Middle frontal gyrus (tissue), 1 donor: ENCODE measurements around the gene GALNT10.

Experiments used
- DNase-seq: peaks from one replicate; pipeline ENCODE4 v3.0.0-alpha.2; 2015; ENCODE audit warnings: low spot score; ENCODE audit errors: extremely low spot score

The GALNT10 gene

GRCh38 chr5:154374264-154374663 lies 183.7 kb downstream of the GALNT10 start:
- DNase-seq = no peak

GRCh38 chr5:154375329-154376008 lies 184.9 kb downstream of the GALNT10 start:
- no peak for DNase-seq

DNA sequence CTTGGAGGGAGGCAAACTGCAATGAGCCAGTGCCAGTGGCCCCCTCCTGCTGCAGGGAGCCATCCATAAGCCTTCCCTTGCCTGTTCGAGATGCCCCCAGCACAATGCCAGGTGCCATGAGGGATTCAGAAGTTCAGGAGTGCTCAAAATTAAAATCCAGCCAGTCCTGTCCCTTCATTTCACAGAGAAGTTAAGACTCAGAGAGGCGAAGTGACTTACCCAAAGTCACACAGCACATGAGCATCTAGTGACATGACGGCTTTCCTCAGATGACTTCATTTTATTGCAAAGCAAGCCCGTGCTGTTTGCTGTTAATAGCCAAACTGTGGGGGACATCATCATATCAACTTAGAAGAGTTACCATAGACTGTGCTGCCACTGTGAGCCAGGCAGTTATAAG lies 185.9 kb downstream of the GALNT10 start:
- DNase-seq = no peak

DNA sequence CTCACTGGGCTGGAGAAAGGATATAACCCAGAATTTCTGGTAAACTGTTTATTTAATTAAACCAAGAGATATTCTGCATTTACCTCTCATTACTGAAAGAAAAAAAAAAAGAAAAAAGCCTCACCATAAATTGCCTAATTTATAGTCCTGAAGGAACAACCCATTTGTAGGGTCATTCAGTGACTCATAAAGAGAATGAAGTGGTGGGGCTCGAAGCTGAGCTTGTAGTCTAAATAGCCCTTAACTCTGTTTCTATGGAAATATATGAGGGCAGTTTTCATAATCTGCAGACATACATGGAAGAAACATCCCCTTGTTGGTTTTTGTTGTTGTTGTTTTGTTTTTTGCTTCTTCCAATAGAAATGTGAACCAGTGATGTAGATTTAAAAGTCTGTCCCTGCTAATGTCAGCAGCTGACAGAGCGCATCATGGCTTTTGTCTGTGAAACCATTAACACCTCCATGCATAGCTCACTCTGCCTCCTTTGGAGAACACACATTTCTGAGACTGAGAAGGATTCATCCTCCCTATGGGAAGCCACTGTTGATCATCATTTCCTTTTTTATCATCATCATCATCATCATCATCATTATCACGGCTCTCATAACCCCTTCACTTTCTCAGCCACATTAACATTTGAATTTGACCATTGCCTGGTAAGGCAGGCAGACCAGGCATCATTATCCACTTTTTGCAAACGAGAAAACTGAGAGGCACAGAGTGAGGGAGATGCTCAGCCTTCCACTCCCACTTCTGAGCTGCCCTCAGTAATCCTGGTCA lies 187.4 kb downstream of the GALNT10 start:
- no peak for DNase-seq

DNA sequence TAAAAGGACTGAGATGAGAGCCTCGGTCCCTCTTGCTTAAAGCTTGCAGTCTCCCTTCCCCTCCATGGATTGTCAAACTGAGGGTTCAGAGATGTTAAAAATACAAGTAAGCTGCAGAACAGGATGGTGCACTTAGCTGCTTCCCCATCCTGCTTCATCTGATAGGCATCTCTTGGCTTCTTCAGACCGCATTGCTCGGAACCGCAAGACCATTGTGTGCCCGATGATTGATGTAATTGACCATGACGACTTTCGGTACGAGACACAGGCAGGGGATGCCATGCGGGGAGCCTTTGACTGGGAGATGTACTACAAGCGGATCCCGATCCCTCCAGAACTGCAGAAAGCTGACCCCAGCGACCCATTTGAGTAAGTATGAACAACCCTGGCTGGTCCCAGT lies 189.7 kb downstream of the GALNT10 start:
- DNase-seq = no peak

DNA sequence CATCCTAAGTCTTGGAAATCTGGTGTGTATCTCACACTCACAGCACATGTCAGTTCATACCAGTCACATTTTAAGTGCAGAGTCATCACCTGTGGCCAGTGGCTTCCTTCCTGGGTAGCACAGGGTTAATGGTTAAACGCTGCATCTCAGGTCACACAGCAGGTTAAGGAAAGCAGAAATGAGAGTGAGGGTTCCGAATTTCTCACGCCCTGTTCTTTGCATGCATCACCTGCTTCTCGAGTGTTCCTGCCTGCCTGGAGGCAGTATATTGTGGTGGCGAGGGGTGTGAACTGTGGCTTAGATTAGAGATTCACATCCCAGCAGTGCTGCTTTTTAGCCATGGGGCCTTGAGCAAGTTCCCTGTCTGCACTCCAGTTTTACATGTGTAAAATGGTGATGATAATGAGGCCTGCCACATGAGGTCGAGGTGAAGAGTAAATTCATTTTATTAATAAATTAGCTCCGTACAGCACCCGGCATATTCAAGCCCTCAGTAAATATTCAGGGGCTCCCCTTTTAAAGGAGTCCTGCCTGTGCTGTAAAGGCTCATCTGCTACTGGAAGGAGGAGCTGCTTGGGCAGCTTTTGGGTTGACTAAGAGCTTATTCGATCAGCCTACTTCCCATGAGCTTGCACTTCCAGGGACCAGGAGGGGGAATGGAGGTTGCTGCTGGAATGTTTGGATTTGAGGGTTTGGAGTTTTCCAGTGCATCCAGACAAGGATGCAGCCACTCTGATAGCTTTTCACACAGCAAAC lies 194.1 kb downstream of the GALNT10 start:
- no peak for DNase-seq

DNA sequence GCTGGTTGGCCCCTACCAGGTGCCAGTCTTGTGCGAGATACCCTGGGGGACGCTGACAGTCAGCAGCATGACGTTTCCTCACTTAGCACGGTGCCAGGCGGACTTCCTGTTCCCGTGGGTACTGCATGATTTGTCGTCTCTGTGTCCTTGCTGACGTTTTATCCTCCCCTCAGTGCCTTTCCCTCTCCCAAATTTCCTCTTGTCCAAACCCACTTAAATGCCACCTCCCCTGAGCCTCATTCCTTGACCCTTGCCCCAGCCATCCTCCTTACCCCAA lies 194.6 kb downstream of the GALNT10 start:
- DNase-seq = no peak

GRCh38 chr5:154386952-154387629 lies 196.6 kb downstream of the GALNT10 start:
- no peak for DNase-seq

- no peak for DNase-seq
Measured at GRCh38 chr5:154388842-154389241, 198.3 kb downstream of the GALNT10 start.

DNA sequence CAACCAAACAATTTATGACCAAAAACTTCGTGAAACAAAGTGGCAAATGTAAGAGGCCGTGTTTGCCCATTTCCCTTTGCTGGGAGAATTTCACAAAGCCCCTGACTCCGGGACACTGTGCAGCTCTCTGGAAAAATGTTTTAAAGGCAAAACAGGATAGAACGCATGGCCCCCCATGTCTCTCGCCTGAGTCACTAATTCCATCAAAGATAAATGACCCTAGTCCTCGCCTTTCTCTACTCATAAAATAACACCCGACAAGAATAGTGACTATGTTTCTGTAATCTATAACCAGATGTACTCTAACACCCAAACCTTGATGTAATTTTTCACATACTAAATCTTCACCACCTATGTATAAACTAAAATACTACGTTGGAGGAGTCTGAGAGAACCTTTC lies 199.6 kb downstream of the GALNT10 start:
- no peak for DNase-seq

DNA sequence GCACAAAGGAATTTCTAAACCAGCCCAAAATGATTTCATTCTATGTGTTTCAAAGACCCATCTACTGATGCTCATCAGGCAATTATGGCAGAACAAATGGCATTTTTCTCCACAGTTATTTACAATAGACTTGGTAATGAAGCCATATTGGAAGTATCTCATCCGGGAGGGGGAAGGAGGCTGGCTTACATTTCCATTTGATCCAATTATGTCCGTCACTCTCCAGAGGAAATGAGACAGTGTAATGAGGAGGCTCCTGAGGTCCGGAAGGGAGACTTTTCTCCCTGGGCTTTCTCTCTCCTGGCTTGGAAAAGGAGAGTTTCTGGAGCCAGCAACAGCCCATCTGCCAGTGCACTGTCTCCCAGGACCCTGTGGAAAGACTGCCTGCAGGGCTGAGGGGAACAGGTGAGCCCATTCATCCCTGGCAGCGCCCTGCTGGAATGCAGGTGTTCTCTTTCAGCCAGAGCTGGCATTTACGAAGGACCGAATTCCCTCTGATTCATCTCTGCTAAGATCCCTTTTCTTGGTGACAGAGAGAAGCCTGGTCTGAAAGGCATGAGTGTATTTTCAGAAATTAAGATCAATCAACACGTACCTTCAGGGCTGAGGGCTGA lies 200.3 kb downstream of the GALNT10 start:
- no peak for DNase-seq

DNA sequence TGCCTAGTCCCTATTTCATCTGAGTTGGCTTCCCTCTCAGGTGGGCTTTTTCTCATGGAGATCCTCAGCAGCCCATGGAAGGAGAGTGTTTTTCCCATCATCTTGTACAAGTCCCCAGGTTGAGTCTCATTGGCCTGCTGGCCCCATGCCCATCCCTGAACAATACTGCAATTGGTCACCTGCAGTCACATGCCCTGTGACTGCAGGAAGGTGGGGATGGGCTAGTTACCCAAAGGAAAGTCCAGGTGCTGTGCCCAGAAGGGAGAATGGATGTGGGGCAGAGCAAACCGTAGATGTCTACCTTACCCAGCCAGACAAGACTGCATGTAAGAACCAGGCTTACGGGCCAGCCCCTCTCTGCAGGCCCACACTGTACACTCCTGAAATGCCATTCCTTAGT lies 201.3 kb downstream of the GALNT10 start:
- no peak for DNase-seq

- DNase-seq = no peak
Measured at GRCh38 chr5:154393850-154394249, 203.3 kb downstream of the GALNT10 start.

DNA sequence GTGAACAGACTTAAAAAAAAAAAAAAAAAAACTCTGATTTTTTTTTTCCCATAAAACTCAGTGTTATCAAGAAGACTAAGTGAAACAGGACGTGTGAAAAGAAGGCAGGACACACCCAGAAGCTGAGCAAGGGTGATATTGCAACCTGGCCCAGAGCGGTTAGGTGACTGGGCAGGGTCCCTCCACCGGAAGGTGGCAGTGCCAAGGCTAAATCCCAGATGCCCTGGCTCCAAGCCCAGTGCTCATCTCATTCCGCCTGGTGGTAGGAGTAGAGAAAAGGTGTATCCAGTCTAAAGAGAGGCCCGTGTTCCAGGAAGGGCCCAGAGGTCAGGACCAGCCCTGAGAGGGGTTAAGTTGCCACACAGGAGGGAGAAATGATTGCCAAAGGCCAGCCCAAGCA lies 203.8 kb downstream of the GALNT10 start:
- no peak for DNase-seq

DNA sequence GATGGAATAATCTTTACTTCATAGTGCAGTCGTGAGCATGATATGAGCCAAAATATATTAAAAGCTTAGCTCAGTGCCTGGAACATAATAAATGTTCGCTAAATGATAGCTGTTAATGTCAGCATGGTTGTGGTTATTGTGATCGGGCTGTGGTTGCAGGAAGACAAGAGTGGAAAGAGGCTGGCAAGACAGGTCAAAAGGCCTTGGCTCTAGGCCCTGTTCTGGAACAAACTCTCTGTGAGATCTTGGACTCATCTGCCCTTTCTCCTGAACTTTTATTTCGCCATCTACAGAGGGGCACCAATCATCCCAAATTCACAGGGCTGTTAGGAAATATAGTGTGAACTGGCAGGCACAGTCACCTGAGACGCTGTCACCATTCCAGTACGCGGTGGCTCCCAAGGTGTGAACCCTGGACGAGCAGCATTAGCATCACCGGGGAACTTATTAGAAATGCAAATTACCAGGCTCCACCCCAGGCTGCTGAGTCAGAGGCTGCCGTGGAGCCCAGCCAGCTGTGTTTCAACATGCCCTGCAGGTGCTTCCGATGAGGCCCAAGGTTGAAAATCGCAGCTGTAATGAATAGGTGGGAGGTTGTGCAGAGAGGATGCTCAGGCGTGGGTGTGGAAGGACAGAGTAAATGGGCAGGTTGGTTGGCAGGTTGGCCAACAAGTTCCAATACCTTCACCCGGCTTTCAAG lies 205.0 kb downstream of the GALNT10 start:
- no peak for DNase-seq

GRCh38 chr5:154396128-154396527 lies 205.6 kb downstream of the GALNT10 start:
- DNase-seq = no peak

- no peak for DNase-seq
Measured at GRCh38 chr5:154397652-154398406, 207.3 kb downstream of the GALNT10 start.

- DNase-seq = no peak
Measured at GRCh38 chr5:154400678-154401077, 210.1 kb downstream of the GALNT10 start.

GRCh38 chr5:154401355-154401754 lies 210.8 kb downstream of the GALNT10 start:
- no peak for DNase-seq

- DNase-seq = no peak
Measured at GRCh38 chr5:154401931-154402330, 211.4 kb downstream of the GALNT10 start.
